ENCODE measurements around the gene TIPRL.

TIPRL gene

GRCh38 chr1:168216171-168216570 lies 37.4 kb downstream of the TIPRL start:
- no peak for DNase-seq (ENCODE audit: low read depth)
- TF ChIP-seq CTCF (conservative IDR thresholded peaks at IDR 0.05; ENCODE audit: low read depth, low read length): no peak

GRCh38 chr1:168217664-168218063 lies 38.9 kb downstream of the TIPRL start:
- no peak overlapping the region for H3K4me3 ChIP-seq (ENCODE audit: low read length)
- no peak for DNase-seq (ENCODE audit: low read depth)
- TF ChIP-seq CTCF (conservative IDR thresholded peaks at IDR 0.05; ENCODE audit: low read depth, low read length): no peak

More at GRCh38 chr1:168216171-168216570, 37.4 kb downstream of the TIPRL start:
- H3K4me3 ChIP-seq (ENCODE audit: low read length): no peak overlapping the region

DNA sequence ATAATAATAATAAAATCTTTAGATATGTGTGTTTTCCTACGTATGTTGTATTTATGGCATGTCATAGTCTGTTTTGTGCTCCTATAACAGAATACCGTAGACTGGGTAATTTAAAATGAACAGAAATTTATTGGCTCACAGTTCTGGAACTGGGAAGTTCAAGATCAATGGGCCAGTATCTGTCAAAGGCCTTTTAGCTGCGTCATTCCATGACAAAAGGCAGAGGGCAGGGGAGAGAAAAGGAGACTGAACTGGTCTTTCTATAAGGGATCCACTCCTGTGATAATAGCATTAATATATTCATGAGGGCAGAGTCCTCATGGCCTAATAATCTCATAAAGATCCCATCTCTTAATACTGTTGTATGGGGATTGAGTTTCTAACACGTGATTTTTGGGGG lies 39.9 kb downstream of the TIPRL start:
- no peak overlapping the region for H3K4me3 ChIP-seq (ENCODE audit: low read length)
- no peak for DNase-seq (ENCODE audit: low read depth)
- TF ChIP-seq CTCF (conservative IDR thresholded peaks at IDR 0.05; ENCODE audit: low read depth, low read length): no peak

GRCh38 chr1:168220470-168220871 lies 41.7 kb downstream of the TIPRL start:
- no peak for TF ChIP-seq CTCF (conservative IDR thresholded peaks at IDR 0.05; ENCODE audit: low read depth, low read length)
- DNase-seq (ENCODE audit: low read depth): no peak
- H3K4me3 ChIP-seq (ENCODE audit: low read length): no peak overlapping the region

DNA sequence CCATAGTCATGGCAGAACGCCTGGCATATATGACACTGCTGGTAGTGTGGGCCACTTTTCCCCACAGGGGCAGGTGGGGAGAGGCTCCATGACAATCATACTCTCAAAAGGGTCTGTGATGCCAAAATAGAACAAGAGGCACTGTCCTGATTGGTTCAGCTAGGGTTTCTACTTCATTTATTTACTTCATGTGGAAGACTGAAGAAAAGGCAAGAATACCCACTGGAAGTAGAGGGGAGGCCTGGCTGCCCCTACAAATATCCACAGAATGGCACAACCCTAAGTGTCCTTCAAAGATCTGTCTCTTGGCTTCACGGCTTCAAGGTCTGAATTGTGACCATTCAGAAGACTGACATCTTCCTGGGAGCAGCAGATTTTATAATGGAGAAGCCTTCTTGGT lies 42.5 kb downstream of the TIPRL start:
- TF ChIP-seq CTCF (conservative IDR thresholded peaks at IDR 0.05; ENCODE audit: low read depth, low read length): no peak
- DNase-seq (ENCODE audit: low read depth): no peak
- no peak overlapping the region for H3K4me3 ChIP-seq (ENCODE audit: low read length)

DNA sequence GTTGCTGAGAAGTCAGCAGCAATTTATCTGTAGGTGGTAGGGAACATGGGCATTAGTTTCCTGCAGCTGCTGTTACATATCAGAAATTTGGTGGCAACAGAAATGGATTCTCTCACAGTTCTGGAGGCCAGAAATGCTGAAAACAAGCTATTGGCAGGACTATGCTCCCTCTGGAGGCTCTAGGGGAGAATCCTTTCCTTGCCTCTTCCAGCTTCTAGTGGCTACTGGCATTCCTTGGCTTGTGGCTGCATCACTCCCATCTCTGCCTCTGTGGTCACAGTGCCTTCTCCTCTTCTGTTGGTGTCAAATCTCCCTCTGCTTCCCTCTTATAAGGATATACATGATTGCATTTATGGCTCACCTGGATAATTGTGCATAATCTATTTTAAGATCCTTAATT lies 44.5 kb downstream of the TIPRL start:
- DNase-seq (ENCODE audit: low read depth): no peak
- TF ChIP-seq CTCF (conservative IDR thresholded peaks at IDR 0.05; ENCODE audit: low read depth, low read length): no peak
- H3K4me3 ChIP-seq (ENCODE audit: low read length): no peak overlapping the region

DNA sequence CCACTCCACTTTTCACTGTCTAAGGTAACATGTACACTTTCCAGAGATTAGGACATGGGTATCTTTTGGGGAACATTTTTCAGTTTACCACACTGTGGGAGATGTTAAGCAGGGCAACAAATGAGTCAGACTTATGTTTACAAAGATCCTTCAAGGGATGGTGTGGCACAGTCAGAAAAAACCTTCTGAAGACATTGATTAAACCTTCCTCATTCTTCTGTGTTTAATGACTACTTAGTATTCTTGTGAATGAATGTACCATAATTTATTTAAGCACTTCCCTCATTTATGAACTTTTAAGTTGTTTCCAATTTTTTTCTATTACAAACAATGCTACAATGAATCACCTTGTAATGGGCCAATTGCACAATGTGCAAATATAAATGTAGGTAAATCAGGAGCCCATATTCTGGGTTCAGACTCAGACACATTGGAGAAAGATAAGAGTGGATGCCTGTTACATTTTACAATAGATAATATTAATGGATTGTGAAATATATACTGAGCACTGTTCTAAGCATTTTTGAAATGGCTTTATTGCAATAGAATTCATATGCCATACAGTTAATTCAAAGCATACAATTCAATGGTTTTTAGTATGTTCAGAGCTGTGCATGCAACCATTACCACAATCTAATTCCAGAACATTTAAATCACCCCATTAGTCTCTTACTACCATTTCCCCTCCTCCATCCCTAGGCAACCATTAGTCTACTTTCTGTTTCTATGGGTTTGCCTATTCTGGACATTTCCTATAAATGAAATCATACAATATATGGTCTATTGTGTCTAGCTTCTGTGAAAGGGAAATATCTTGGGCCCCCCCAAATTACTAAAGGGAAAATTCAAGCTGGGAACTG lies 45.1 kb downstream of the TIPRL start:
- TF ChIP-seq CTCF (conservative IDR thresholded peaks at IDR 0.05; ENCODE audit: low read depth, low read length): no peak
- DNase-seq (ENCODE audit: low read depth): no peak
- no peak overlapping the region for H3K4me3 ChIP-seq (ENCODE audit: low read length)

Measured in retinal pigment epithelial cell (primary cell).